GM21390 (cell line): Measurements from ENCODE around the gene ARHGAP18.

ENCODE experiments used
- ATAC-seq: cut with Tn5 transposase; IDR thresholded peaks from one replicate; pipeline ENCODE4 v1.9.1; 2021; ENCODE audit not compliant: unreplicated experiment

The ARHGAP18 gene

GRCh38 chr6:129621252-129621651, 88.7 kb downstream of the ARHGAP18 start:
- no peak for ATAC-seq

GRCh38 chr6:129620234-129620610, 89.8 kb downstream of the ARHGAP18 start:
- ATAC-seq, result no peak

DNA sequence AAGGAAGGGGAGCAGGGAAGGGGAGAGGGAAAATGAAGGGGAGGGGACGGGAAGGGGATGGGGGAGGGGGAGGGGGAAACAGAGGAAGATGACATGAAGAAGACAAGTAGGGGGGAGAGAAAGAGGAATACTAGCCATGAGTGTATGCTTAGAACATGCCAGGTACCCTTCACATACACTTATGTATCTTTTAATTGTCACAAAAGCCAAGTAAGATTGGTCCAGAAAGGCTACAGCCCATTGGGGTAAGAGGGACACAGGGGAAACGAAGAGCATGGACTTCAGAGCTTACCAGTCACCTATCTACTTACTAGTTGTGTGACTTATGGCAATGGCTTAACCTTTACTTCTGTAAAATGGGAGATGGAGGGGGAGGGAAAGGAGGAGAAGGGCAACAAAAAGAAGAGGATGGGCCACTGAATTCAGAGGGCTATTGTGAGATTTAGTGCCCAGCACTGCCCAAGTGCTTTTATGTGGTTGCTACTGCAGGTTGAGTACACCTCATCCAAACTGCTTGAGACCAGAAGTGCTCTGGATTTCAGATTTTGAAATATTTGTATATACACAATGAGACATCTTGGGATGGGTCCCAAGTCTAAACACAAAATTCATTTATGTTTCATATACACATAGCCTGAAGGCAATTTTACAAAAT, 90.3 kb downstream of the ARHGAP18 start:
- no peak for ATAC-seq

- no peak for ATAC-seq
Measured at GRCh38 chr6:129617986-129618385, 92.0 kb downstream of the ARHGAP18 start.

DNA sequence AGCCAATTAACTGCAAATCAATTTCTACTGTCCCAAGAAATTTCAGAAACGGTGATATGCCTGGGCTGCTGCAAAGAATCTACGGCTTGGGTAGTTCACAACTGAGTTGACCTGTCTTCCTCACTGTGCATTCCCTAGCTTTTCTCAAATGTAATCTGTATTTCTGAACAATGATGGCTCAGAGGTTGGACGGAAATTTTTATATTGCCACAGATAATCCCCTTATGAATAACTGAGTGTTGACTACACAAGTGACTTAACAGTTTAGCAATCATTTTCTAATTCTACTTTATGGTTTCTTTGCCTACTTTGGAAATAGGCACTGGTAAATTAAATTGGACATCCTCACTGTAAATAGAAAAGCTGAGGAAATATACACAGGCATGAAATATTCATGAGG, 94.5 kb downstream of the ARHGAP18 start:
- no peak for ATAC-seq

DNA sequence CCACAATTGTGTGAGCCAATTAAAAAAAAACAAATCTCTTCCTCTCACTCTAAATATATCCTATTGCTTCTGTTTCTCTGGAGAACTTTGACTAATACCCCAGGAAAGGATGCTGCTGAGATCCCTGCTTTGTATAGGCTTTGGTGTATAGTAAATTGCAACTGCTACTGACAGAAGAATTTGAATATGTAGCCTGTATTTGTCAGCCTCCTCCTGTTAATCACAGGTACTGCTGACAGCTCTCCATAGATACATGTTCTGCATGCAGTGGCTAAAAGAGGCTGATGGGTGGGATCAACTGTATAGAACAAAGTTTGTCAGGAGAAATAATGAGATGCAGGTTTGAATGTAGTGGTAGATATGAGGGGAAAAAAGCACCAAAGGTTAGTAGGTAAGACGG, 95.0 kb downstream of the ARHGAP18 start:
- ATAC-seq, result no peak

GRCh38 chr6:129614464-129614863, 95.5 kb downstream of the ARHGAP18 start:
- no peak for ATAC-seq

- ATAC-seq, result no peak
Measured at GRCh38 chr6:129612440-129612839, 97.5 kb downstream of the ARHGAP18 start.

DNA sequence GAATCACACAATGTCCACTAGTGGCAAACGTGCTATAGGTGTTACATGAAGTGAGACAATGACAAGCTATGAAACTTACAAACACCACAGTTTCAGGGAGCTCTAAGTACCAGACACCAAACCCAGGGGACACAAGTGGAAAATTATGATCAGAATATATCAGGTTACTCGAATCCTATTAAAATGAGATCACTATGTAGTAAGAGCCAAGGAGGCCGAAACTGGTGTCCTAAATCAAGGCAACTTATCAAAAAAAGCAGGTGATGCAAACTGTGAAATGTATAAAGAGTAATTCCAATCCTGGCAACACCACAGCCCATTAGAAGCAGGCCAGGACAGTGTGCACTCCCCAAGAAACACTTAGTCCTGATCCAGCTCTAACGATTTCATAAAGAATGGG, 100.3 kb downstream of the ARHGAP18 start:
- no peak for ATAC-seq

DNA sequence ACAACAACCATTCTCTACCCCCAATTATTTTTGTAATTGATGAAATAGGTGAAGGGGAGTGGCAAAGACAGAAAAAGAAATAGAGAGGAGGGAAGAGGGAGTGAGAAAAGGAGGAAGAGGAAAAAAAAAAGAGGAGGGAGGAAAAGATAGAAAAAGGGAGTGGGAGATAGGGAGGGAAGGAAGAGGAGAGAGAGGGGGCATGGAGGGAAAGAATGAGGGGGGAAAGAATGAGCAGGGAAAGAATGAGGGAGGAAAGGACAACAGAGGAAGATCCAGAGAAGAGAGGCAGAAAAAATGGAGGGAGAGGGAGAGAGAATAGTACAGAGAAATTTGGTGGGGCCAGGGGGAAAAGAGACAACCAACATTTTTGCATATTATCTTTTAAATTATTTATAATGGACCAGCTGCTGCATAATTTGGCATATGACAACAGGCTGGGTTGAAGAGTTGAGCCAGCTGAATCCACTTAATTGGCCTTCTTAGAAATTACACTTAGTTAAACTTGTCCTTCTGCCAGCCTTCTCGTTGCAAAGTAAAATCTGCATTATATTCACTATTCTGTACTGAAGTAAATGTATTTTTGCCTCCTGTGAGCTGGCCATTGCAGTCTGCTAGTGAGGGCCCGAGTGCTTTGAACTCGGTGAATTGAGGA, 101.0 kb downstream of the ARHGAP18 start:
- ATAC-seq, result no peak

- no peak for ATAC-seq
Measured at GRCh38 chr6:129607581-129608186, 102.3 kb downstream of the ARHGAP18 start.

- ATAC-seq, result peak; percentile 45
Measured at GRCh38 chr6:129606664-129607063, 103.3 kb downstream of the ARHGAP18 start.

GRCh38 chr6:129605967-129606366, 104.0 kb downstream of the ARHGAP18 start:
- ATAC-seq, result no peak

DNA sequence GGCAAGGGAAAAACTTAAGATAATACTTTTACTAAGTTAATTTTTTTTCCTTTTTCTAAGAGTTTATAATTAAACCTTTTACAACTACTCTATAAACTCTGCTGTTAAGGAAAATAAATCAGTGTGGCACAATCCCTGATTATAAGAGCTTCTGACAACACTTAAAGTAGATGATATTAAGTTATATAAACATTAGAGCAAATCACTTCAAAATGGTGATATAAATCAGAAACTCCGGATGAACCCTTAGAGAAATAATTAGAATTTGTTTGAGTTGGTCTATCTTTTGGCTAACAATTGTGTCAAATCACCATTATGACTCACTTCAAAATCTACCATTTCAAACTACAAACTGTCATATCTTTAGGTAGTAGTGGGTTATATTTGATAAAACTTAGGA, 104.9 kb downstream of the ARHGAP18 start:
- ATAC-seq, result no peak

- ATAC-seq, result no peak
Measured at GRCh38 chr6:129604321-129604720, 105.7 kb downstream of the ARHGAP18 start.

DNA sequence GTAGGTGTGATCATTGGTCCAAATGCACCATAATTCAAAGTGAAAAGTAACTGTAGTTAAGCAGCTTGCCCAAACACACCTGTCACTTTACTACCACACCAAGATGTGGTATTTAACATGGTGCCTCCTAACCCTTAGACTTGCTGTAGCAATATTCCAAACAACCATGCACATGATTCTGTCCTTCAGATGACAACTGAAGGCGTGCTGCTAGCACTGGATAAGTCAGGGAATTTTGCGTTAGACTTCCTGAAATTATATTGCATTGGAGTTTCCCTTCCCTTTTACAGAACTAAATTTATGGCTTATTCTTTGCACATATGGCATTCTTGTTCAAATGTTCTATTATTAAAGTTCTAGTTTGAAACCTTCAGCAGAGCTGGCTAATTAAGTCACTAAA, 106.2 kb downstream of the ARHGAP18 start:
- ATAC-seq, result no peak

- no peak for ATAC-seq
Measured at GRCh38 chr6:129601323-129601722, 108.7 kb downstream of the ARHGAP18 start.

DNA sequence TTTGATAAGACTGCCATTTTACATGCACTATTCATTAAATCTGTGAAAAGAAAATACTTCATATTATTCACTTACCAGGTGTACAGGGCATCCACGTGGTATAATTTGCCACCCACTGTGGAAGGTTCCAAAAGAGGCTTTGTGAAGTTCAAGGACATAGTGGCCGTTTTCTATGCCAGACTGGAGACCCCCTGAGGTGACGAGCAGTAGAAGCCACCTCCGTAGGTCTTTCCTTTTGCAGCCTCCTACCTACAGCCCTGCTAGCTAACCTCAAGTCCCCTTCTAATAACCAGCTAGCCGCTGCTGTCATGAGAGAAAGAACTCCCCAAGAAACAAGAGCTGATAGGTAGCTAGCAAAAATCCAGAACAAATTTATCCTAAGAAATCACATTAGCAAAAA, 110.5 kb downstream of the ARHGAP18 start:
- ATAC-seq, result no peak

GRCh38 chr6:129598244-129599187, 111.5 kb downstream of the ARHGAP18 start:
- no peak for ATAC-seq

DNA sequence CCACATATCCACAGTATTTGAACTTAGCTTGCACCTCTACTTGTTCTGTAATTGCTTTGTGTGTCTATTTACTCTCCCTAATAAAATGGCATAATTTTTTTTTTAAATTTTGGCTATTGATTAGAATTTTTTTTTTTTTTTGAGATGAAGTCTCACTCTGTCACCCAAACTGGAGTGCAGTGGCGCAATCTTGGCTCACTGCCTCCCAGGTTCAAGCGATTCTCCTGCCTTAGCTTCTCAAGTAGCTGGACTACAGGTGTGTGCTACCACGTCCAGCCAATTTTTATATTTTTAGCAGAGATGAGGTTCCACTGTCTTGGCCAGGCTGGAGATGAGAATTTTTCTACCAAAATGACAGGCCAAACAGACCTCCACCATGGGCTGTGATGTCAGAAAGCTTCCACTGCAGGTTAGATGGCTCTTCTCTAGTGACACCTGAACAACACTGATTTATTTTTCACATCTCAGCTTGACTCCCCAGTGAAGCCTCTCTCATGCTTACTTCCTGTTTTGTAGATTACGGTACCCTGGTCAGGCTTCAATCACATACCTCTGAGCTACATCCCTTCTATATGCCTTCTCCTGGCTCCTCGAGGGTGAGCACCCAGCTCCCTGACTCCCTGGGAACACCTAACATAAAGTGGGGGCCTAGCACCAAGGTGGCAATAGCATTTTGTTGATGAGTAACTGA, 112.8 kb downstream of the ARHGAP18 start:
- no peak for ATAC-seq

GRCh38 chr6:129596522-129596921, 113.5 kb downstream of the ARHGAP18 start:
- no peak for ATAC-seq
